GM23248 (cell line): ENCODE data around the gene CMTM5. TPM values are rescaled to one million over a fixed set of nuclear protein-coding genes. Genes with fewer than 3 reads are reported as not detected.

Source experiments
- DNase-seq: peaks from one replicate; pipeline ENCODE4 v3.0.0-alpha.2; 2015
- H2AFZ ChIP-seq: fragments of 200-600 bp; sonication (generic); 2 replicates; pipeline ENCODE4 v1.6.1; 2016; ENCODE audit warnings: antibody characterized with exemption
- H3F3A ChIP-seq: fragments of 200-600 bp; sonication (generic); 2 replicates; pipeline ENCODE4 v1.6.1; 2016; ENCODE audit warnings: mild to moderate bottlenecking, antibody characterized with exemption, mixed run types; ENCODE audit not compliant: insufficient read depth
- H3K27ac ChIP-seq: fragments of 200-600 bp; sonication (generic); 2 replicates; pipeline ENCODE4 v1.5.1; 2016; ENCODE audit warnings: mild to moderate bottlenecking
- H3K27me3 ChIP-seq: fragments of 200-600 bp; sonication (generic); replicated peaks from 2 replicates; pipeline ENCODE4 v1.6.1; 2016; ENCODE audit warnings: mild to moderate bottlenecking; ENCODE audit not compliant: insufficient read depth
- H3K36me3 ChIP-seq: fragments of 200-600 bp; sonication (generic); 2 replicates; pipeline ENCODE4 v1.6.1; 2016; ENCODE audit warnings: low read depth, mild to moderate bottlenecking
- H3K4me1 ChIP-seq: fragments of 200-600 bp; sonication (generic); 2 replicates; pipeline ENCODE4 v1.6.1; 2016; ENCODE audit warnings: mild to moderate bottlenecking; ENCODE audit not compliant: insufficient read depth
- H3K4me2 ChIP-seq: fragments of 200-600 bp; sonication (generic); one replicate; pipeline ENCODE4 v1.6.1; 2016; ENCODE audit warnings: mild to moderate bottlenecking; ENCODE audit not compliant: unreplicated experiment
- H3K4me3 ChIP-seq: fragments of 200-600 bp; sonication (generic); 2 replicates; pipeline ENCODE4 v1.5.1; 2016; ENCODE audit warnings: mild to moderate bottlenecking
- H3K79me2 ChIP-seq: fragments of 200-600 bp; sonication (generic); 2 replicates; pipeline ENCODE4 v1.6.1; 2016; ENCODE audit warnings: mild to moderate bottlenecking; ENCODE audit not compliant: insufficient read depth
- H3K9ac ChIP-seq: fragments of 200-600 bp; sonication (generic); 2 replicates; pipeline ENCODE4 v1.6.1; 2016; ENCODE audit warnings: mild to moderate bottlenecking
- H3K9me2 ChIP-seq: fragments of 200-600 bp; sonication (generic); 2 replicates; pipeline ENCODE4 v1.6.1; 2016; ENCODE audit warnings: mixed run types, mild to moderate bottlenecking, moderate library complexity; ENCODE audit not compliant: insufficient read depth
- H3K9me3 ChIP-seq: fragments of 200-600 bp; sonication (generic); one replicate; pipeline ENCODE4 v1.6.1; 2017; ENCODE audit warnings: low read depth
- H4K20me1 ChIP-seq: fragments of 200-600 bp; sonication (generic); 2 replicates; pipeline ENCODE4 v1.6.0; 2016; ENCODE audit not compliant: insufficient read depth
- EZH2 ChIP-seq: fragments of 200-600 bp; sonication (generic); IDR thresholded peaks from 2 replicates; pipeline ENCODE4 v1.6.1; 2018; ENCODE audit warnings: antibody characterized with exemption, mild to moderate bottlenecking; ENCODE audit not compliant: insufficient read depth, poor library complexity, severe bottlenecking
- EZH2phosphoT487 ChIP-seq: fragments of 200-600 bp; sonication (generic); IDR thresholded peaks from 2 replicates; pipeline ENCODE4 v1.6.1; 2018; ENCODE audit warnings: antibody characterized with exemption, moderate library complexity, mild to moderate bottlenecking, low read depth; ENCODE audit not compliant: insufficient read depth
- WGBS, 2 experiments: methylation state at CpG; one replicate each; pipeline ENCODE4 v1.1.6; 2015 to 2017; ENCODE audit warnings: low lambda C conversion rate in 2 of 2, low coverage in 1 of 2; ENCODE audit errors: missing lambda C conversion rate in 2 of 2; 5-methylcytosine and 5-hydroxymethylcytosine counted together
- in situ Hi-C: fragments of 300-500 bp; cut with MboI; formaldehyde crosslinking; loops from 2 replicates; pipeline ENCODE4 v1.15.0; 2020
- polyA plus RNA-seq: library from polyadenylated mRNA; unstranded; fragments of >200 nt; fragmentation: Nextera tagmentation; extraction: Ambion mirVana; gene quantifications from 2 replicates; pipeline ENCODE4 v1.2.1, GENCODE V29; 2016
- total RNA-seq: library from RNA; depleted of rRNA; stranded (reverse); fragments of >200 nt; shearing (Covaris generic); gene quantifications from 2 replicates; pipeline ENCODE4 v1.2.3, GENCODE V29; 2014

Gene CMTM5
- total and polyA plus RNA-seq, 2 experiments from 2014 or later: not detected

DNA sequence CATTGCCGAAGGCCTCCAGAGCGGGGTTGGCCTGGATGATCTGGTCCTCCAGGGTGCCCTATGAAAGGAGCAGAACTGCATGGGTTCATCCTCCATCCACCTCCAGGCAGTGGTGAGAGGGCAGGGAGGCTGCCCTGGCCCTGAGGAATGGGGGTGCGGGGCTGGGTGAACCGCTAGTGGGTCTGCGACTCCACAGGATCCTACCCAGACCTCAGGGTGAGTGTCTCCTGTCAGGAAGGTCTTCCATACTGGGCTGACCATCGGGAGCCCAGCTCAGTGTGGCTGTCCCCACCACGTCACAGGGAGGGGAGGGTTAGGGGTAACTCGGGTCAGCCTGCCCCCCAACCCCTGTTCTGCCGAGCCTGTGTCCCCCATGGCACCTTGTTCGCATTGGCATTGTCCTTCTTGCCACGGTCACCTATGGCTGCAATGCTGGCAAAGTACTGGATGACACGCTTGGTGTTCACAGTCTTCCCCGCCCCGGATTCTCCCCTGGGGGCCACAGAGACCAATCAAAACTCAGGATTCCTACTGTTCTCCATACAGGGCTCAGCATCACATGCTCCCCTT, 27.6 kb downstream of the CMTM5 start:
- no peak for DNase-seq
- Histone ChIP-seq H2AFZ (no peak overlapping the region), H3K4me1 (no peaks in the 10 kb centered on the region), H3K27me3 (peaks cover 18% of the 10 kb centered on the region), H3K4me2 (no peak overlapping the region), H3K79me2 (no peaks in the 10 kb centered on the region), H3K9me2 (no peaks in the 10 kb centered on the region), H3K36me3 (no peaks in the 10 kb centered on the region), H4K20me1 (no peaks in the 10 kb centered on the region), H3F3A (no peaks in the 10 kb centered on the region), H3K27ac (no peak overlapping the region), H3K4me3 (no peak overlapping the region), H3K9me3 (no peaks in the 10 kb centered on the region), H3K9ac (no peak overlapping the region)
- WGBS, 2 experiments: 60 to 63% methylated on average over 14 of the region's 14 CpGs
- TF ChIP-seq EZH2: no peak
- TF ChIP-seq EZH2phosphoT487: no peak
- in situ Hi-C loops: no loop called here

DNA sequence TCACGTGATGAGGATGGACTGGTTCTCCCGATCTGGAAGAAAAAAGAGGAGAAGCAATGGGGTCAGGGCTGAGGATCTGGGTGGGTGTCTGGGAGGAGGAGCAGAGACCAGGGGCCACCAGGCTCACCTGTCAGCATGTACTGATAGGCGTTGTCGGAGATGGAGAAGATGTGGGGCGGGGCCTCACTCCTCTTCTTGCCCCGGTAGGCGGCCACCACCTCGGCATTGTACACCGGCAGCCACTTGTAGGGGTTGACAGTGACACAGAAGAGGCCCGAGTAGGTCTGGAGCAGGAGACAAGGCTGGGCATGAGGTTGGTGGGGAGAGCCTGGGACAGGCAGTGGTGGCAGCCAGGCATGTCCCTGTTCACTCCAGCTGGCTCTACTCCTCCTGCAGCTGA, 28.2 kb downstream of the CMTM5 start:
- no peak for TF ChIP-seq EZH2phosphoT487
- TF ChIP-seq EZH2: no peak
- Histone ChIP-seq H3K4me1 (no peaks in the 10 kb centered on the region), H3K9me2 (no peaks in the 10 kb centered on the region), H3K27ac (no peak overlapping the region), H3K36me3 (no peaks in the 10 kb centered on the region), H3K4me2 (no peak overlapping the region), H4K20me1 (no peaks in the 10 kb centered on the region), H2AFZ (no peak overlapping the region), H3F3A (no peaks in the 10 kb centered on the region), H3K27me3 (peaks cover 18% of the 10 kb centered on the region), H3K79me2 (no peaks in the 10 kb centered on the region), H3K9me3 (no peaks in the 10 kb centered on the region), H3K9ac (no peak overlapping the region), H3K4me3 (no peak overlapping the region)
- in situ Hi-C loops: no loop called here
- 59 to 62% methylated on average over 10 of the region's 10 CpGs for WGBS, 2 experiments
- no peak for DNase-seq

DNA sequence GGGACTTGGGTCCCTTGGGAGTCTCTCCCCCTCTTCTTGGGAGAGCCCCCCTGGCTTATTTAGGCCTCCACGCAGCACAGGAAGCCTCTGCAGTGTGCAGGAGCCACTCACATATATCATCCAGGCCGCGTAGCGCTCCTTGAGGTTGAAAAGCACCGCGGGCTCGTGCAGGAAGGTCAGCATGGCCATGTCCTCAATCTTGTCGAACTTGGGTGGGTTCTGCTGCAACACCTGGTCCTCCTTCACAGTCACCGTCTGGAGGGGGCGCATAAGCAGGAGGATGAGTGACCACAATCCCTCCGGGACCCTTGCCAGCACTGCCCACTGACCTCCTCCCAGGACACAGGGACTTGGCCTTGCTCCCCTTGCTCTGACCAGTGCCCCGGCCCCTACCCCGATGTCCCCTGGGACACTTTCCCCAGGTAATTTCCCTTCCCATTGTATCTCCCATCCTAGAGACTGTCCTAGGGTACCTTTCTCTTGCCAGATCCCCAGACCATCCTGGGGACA, 28.7 kb downstream of the CMTM5 start:
- no peak for DNase-seq
- WGBS, 2 experiments: 73 to 79% methylated on average over 13 of the region's 13 CpGs
- Histone ChIP-seq H3K4me2 (no peak overlapping the region), H3K79me2 (no peaks in the 10 kb centered on the region), H3K4me3 (no peak overlapping the region), H3K4me1 (no peaks in the 10 kb centered on the region), H3K9ac (no peak overlapping the region), H3K9me3 (no peaks in the 10 kb centered on the region), H2AFZ (no peak overlapping the region), H3K9me2 (no peaks in the 10 kb centered on the region), H3K27me3 (peaks cover 18% of the 10 kb centered on the region), H3F3A (no peaks in the 10 kb centered on the region), H3K36me3 (no peaks in the 10 kb centered on the region), H3K27ac (no peak overlapping the region), H4K20me1 (no peaks in the 10 kb centered on the region)
- in situ Hi-C loops: no loop called here
- TF ChIP-seq EZH2phosphoT487 (no peak), EZH2 (no peak)

DNA sequence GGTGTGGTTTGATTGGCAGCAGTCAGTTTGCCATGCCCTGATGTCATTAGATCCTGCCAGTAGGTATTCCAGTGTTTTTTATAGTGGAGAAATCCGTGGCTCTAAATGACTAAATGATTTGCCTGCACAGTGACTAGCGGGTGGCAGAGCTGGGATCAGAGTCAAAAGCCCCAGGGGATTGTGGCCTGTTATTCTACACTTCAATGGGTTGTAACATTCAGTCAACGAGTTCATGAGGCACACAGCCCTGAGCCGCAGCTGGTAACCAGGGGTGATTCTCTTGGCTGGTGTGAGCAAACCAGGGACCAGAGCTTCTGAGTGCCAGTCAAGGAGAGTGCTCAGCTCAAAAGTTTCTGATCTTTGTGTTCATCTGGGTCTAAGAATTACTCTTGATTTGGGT, 29.4 kb downstream of the CMTM5 start:
- Histone ChIP-seq H3K4me1 (no peaks in the 10 kb centered on the region), H3K4me3 (no peak overlapping the region), H3K27me3 (peaks cover 18% of the 10 kb centered on the region), H3K9me3 (no peaks in the 10 kb centered on the region), H4K20me1 (no peaks in the 10 kb centered on the region), H3K27ac (no peak overlapping the region), H3K36me3 (no peaks in the 10 kb centered on the region), H3K9ac (no peak overlapping the region), H2AFZ (no peak overlapping the region), H3K4me2 (no peak overlapping the region), H3K9me2 (no peaks in the 10 kb centered on the region), H3K79me2 (no peaks in the 10 kb centered on the region), H3F3A (no peaks in the 10 kb centered on the region)
- no peak for DNase-seq
- 28 to 32% methylated on average over 4 of the region's 4 CpGs for WGBS, 2 experiments
- in situ Hi-C loops: no loop called here
- no peak for TF ChIP-seq EZH2
- TF ChIP-seq EZH2phosphoT487: no peak
